PFSK-1 (cell line): ENCODE measurements around the gene PPM1A.

ENCODE experiments used
- FOXP2 ChIP-seq: optimal IDR thresholded peaks from 2 replicates; pipeline ENCODE3; 2011; ENCODE audit warnings: borderline replicate concordance, control low read depth, inconsistent platforms; ENCODE audit not compliant: insufficient read depth; ENCODE audit errors: extremely low read length, extremely low read depth
- POLR2AphosphoS5 ChIP-seq: IDR thresholded peaks from 2 replicates; pipeline ENCODE4 v1.6.1; 2012; ENCODE audit warnings: low read depth, mild to moderate bottlenecking, control low read depth, low read length, moderate library complexity
- REST ChIP-seq, 2 experiments: IDR thresholded peaks; 2 replicates each; pipeline versions ENCODE4 v1.6.1 to v1.8.0; 2011 to 2012; ENCODE audit warnings: low read depth in 2 of 2, low read length in 2 of 2, control low read depth in 1 of 2, inconsistent platforms in 1 of 2, mild to moderate bottlenecking in 1 of 2, moderate library complexity in 1 of 2; ENCODE audit not compliant: insufficient read depth in 1 of 2
- SIN3A ChIP-seq: IDR thresholded peaks from 2 replicates; pipeline ENCODE4 v1.6.1; 2012; ENCODE audit warnings: mild to moderate bottlenecking, low read length, moderate library complexity, borderline replicate concordance; ENCODE audit not compliant: insufficient read depth
- TAF1 ChIP-seq: IDR thresholded peaks from 2 replicates; pipeline ENCODE4 v1.6.1; 2012; ENCODE audit warnings: low read length, control low read depth, borderline replicate concordance; ENCODE audit not compliant: insufficient read depth

PPM1A gene

GRCh38 chr14:60327447-60328331, 78.7 kb downstream of the PPM1A start:
- TF ChIP-seq POLR2AphosphoS5 (no peak), REST (IDR thresholded peaks at IDR 0.05; ENCODE audit: insufficient read depth in 1 of 2, low read depth in 2 of 2, low read length in 2 of 2) (no peak), TAF1 (no peak), SIN3A (no peak), FOXP2 (no peak)

GRCh38 chr14:60328583-60328982, 79.6 kb downstream of the PPM1A start:
- TF ChIP-seq REST (IDR thresholded peaks at IDR 0.05; ENCODE audit: insufficient read depth in 1 of 2, low read depth in 2 of 2, low read length in 2 of 2) (no peak), SIN3A (no peak), POLR2AphosphoS5 (no peak), TAF1 (no peak), FOXP2 (no peak)

GRCh38 chr14:60329274-60329673, 80.3 kb downstream of the PPM1A start:
- no peak for TF ChIP-seq REST (IDR thresholded peaks at IDR 0.05; ENCODE audit: insufficient read depth in 1 of 2, low read depth in 2 of 2, low read length in 2 of 2)
- TF ChIP-seq TAF1, result no peak
- no peak for TF ChIP-seq FOXP2
- TF ChIP-seq POLR2AphosphoS5, result no peak
- TF ChIP-seq SIN3A, result no peak

- TF ChIP-seq REST (IDR thresholded peaks at IDR 0.05; ENCODE audit: insufficient read depth in 1 of 2, low read depth in 2 of 2, low read length in 2 of 2), result no peak
- no peak for TF ChIP-seq TAF1
- TF ChIP-seq SIN3A, result no peak
- TF ChIP-seq FOXP2, result no peak
- no peak for TF ChIP-seq POLR2AphosphoS5
These were observed 82.4 kb downstream of the PPM1A start for GRCh38 chr14:60331201-60332045.
